Neural cell (in vitro differentiated cells): ENCODE measurements around the gene ZNF391. TPM values are rescaled to one million over a fixed set of nuclear protein-coding genes. Genes with fewer than 3 reads are reported as not detected.

Experiments
- H2AFZ ChIP-seq: fragments of 200-600, 300-800 bp; sonication (generic), shearing (Covaris generic); 2 replicates; pipeline ENCODE4 v1.6.0; 2014; ENCODE audit warnings: low read depth, mild to moderate bottlenecking, antibody characterized with exemption, low read length, moderate library complexity
- H3F3A ChIP-seq: fragments of 200-600 bp; shearing (Covaris generic); 2 replicates; pipeline ENCODE4 v1.6.1; 2016; ENCODE audit warnings: mild to moderate bottlenecking, moderate library complexity, mixed read lengths, antibody characterized with exemption, low read length; ENCODE audit not compliant: insufficient read depth, poor library complexity, severe bottlenecking
- H3K27ac ChIP-seq: fragments of 200-600, 300-800 bp; sonication (generic), shearing (Covaris generic); 2 replicates; pipeline ENCODE4 v1.5.1; 2014; ENCODE audit warnings: mild to moderate bottlenecking, low read length, moderate library complexity
- H3K27me3 ChIP-seq: fragments of 300-800, 200-600 bp; sonication (generic), shearing (Covaris generic); 2 replicates; pipeline ENCODE4 v1.6.0; 2014; ENCODE audit warnings: mild to moderate bottlenecking, low read depth, low read length, moderate library complexity; ENCODE audit not compliant: insufficient read depth
- H3K36me3 ChIP-seq: fragments of 300-800, 200-600 bp; sonication (generic), shearing (Covaris generic); 2 replicates; pipeline ENCODE4 v1.5.1; 2014; ENCODE audit warnings: mild to moderate bottlenecking, antibody characterized with exemption, low read length, moderate library complexity; ENCODE audit not compliant: insufficient read depth
- H3K4me2 ChIP-seq: fragments of 300-800, 200-600 bp; sonication (generic), shearing (Covaris generic); 2 replicates; pipeline ENCODE4 v1.6.0; 2014; ENCODE audit warnings: mild to moderate bottlenecking, low read length
- H3K4me3 ChIP-seq: fragments of 300-800, 200-600 bp; sonication (generic), shearing (Covaris generic); 2 replicates; pipeline ENCODE4 v1.5.1; 2014; ENCODE audit warnings: mild to moderate bottlenecking, low read length, moderate library complexity
- H3K79me2 ChIP-seq: fragments of 200-600 bp; shearing (Covaris generic); replicated peaks from 2 replicates; pipeline ENCODE4 v1.6.0; 2014; ENCODE audit warnings: mild to moderate bottlenecking, low read length, moderate library complexity; ENCODE audit not compliant: insufficient read depth
- H3K9ac ChIP-seq: fragments of 300-800, 200-600 bp; sonication (generic), shearing (Covaris generic); 2 replicates; pipeline ENCODE4 v1.6.1; 2016; ENCODE audit warnings: mild to moderate bottlenecking, low read length, mixed read lengths
- H3K9me2 ChIP-seq: fragments of 200-600 bp; shearing (Covaris generic); 2 replicates; pipeline ENCODE4 v1.6.1; 2016; ENCODE audit warnings: mild to moderate bottlenecking, low read length, mixed read lengths; ENCODE audit not compliant: insufficient read depth
- H3K9me3 ChIP-seq: fragments of 200-600, 300-800 bp; sonication (generic), shearing (Covaris generic); 2 replicates; pipeline ENCODE4 v1.6.1; 2016; ENCODE audit warnings: mild to moderate bottlenecking, mixed run types, low read length, moderate library complexity, mixed read lengths
- H4K20me1 ChIP-seq: fragments of 200-600 bp; shearing (Covaris generic); 2 replicates; pipeline ENCODE4 v1.6.1; 2016; ENCODE audit warnings: mild to moderate bottlenecking, mixed run types; ENCODE audit not compliant: insufficient read depth
- CTCF ChIP-seq: fragments of 450-650 bp; IDR thresholded peaks from 2 replicates; pipeline ENCODE4 v1.5.1; 2014; ENCODE audit warnings: antibody characterized with exemption, mild to moderate bottlenecking, moderate library complexity; ENCODE audit not compliant: poor library complexity, severe bottlenecking
- EP300 ChIP-seq: fragments of 450-650 bp; conservative IDR thresholded peaks from 2 replicates; pipeline ENCODE4 v1.6.1; 2014; ENCODE audit warnings: antibody characterized with exemption, mild to moderate bottlenecking, moderate library complexity; ENCODE audit not compliant: poor library complexity, severe bottlenecking
- EZH2 ChIP-seq: fragments of 200-600, 300-800 bp; shearing (Covaris generic), sonication (generic); IDR thresholded peaks from 2 replicates; pipeline ENCODE4 v1.6.1; 2014; ENCODE audit warnings: antibody characterized with exemption, low read length, borderline replicate concordance, mild to moderate bottlenecking; ENCODE audit not compliant: insufficient read depth, poor library complexity, severe bottlenecking
- MXI1 ChIP-seq: fragments of 450-650 bp; conservative IDR thresholded peaks from 2 replicates; pipeline ENCODE4 v1.6.1; 2014; ENCODE audit warnings: antibody characterized with exemption, mild to moderate bottlenecking; ENCODE audit not compliant: poor library complexity, severe bottlenecking
- POLR2AphosphoS5 ChIP-seq: IDR thresholded peaks from 2 replicates; pipeline ENCODE4 v1.6.1; 2012
- RAD21 ChIP-seq: fragments of 450-650 bp; conservative IDR thresholded peaks from 2 replicates; pipeline ENCODE4 v1.6.1; 2014; ENCODE audit warnings: antibody characterized with exemption, mild to moderate bottlenecking, moderate library complexity
- REST ChIP-seq: IDR thresholded peaks from 2 replicates; pipeline ENCODE4 v1.6.1; 2012; ENCODE audit warnings: borderline replicate concordance
- SMC3 ChIP-seq: fragments of 450-650 bp; conservative IDR thresholded peaks from 2 replicates; pipeline ENCODE4 v1.6.1; 2014; ENCODE audit warnings: antibody characterized with exemption, mild to moderate bottlenecking, moderate library complexity; ENCODE audit not compliant: poor library complexity
- TAF1 ChIP-seq: IDR thresholded peaks from 2 replicates; pipeline ENCODE4 v1.6.1; 2012; ENCODE audit warnings: low read depth
- polyA plus RNA-seq: library from polyadenylated mRNA; depleted of rRNA; stranded (reverse); fragments of >200 nt; gene quantifications from 2 replicates; pipeline ENCODE4 v1.2.3, GENCODE V29; 2014

Gene ZNF391
- polyA plus RNA-seq, 1 donor from 2014 or later: 2.9 TPM

- no peak overlapping the region for H3K4me2 ChIP-seq
- no peaks in the 10 kb centered on the region for H3K9me2 ChIP-seq
- no peaks in the 10 kb centered on the region for H3K79me2 ChIP-seq
- H3K9me3 ChIP-seq: no peaks in the 10 kb centered on the region
- H3K4me3 ChIP-seq: no peak overlapping the region
- H3K9ac ChIP-seq: no peak overlapping the region
- no peak overlapping the region for H3K27ac ChIP-seq
- no peak overlapping the region for H2AFZ ChIP-seq
- no peaks in the 10 kb centered on the region for H4K20me1 ChIP-seq
- H3F3A ChIP-seq: no peaks in the 10 kb centered on the region
- no peaks in the 10 kb centered on the region for H3K36me3 ChIP-seq
- TF ChIP-seq MXI1 (no peak), REST (no peak), POLR2AphosphoS5 (no peak), RAD21 (no peak), TAF1 (no peak), EZH2 (no peak), EP300 (no peak), SMC3 (no peak), CTCF (no peak)
- H3K27me3 ChIP-seq: no peaks in the 10 kb centered on the region
Observed at GRCh38 chr6:27426045-27426620, 37.6 kb downstream of the ZNF391 start.

- Histone ChIP-seq H3K9me2 (no peaks in the 10 kb centered on the region), H3K36me3 (no peaks in the 10 kb centered on the region), H3K9me3 (no peaks in the 10 kb centered on the region), H3K27ac (no peak overlapping the region), H2AFZ (no peak overlapping the region), H3K4me2 (no peak overlapping the region), H3K27me3 (no peaks in the 10 kb centered on the region), H4K20me1 (no peaks in the 10 kb centered on the region), H3K4me3 (no peak overlapping the region), H3K9ac (no peak overlapping the region), H3K79me2 (no peaks in the 10 kb centered on the region), H3F3A (no peaks in the 10 kb centered on the region)
- TF ChIP-seq EP300: no peak
- no peak for TF ChIP-seq REST
- no peak for TF ChIP-seq MXI1
- no peak for TF ChIP-seq CTCF
- no peak for TF ChIP-seq SMC3
- no peak for TF ChIP-seq EZH2
- no peak for TF ChIP-seq POLR2AphosphoS5
- no peak for TF ChIP-seq TAF1
- no peak for TF ChIP-seq RAD21
Observed at GRCh38 chr6:27428502-27428901, 39.9 kb downstream of the ZNF391 start.
